ENCODE measurements around the gene DTX4. TPM values are rescaled to one million over a fixed set of nuclear protein-coding genes. Genes with fewer than 3 reads are reported as not detected.

The DTX4 gene
- total RNA-seq, 6 donors from 2014 or later, result 33.4 to 58.7 (median 48.5) TPM

GRCh38 chr11:59219836-59220235 lies 47.9 kb downstream of the DTX4 start:
- Histone ChIP-seq H3K27ac (no peak overlapping the region), H3K27me3 (no peaks in the 10 kb centered on the region), H3K4me3 (no peak overlapping the region), H3K36me3 (no peaks in the 10 kb centered on the region), H3K4me1 (peaks cover 19 to 25% (median 24%) of the 10 kb centered on the region in 4 donors), H3K9me3 (no peaks in the 10 kb centered on the region)
- DNase-seq (no peak), ATAC-seq (ENCODE audit: low FRiP score in 2 of 2) (no peak)
- TF ChIP-seq POLR2A (IDR thresholded peaks at IDR 0.05) (no peak), POLR2AphosphoS5 (IDR thresholded peaks at IDR 0.05) (no peak), EP300 (IDR thresholded peaks at IDR 0.05) (no peak)
- TF ChIP-seq, protein P1, sequence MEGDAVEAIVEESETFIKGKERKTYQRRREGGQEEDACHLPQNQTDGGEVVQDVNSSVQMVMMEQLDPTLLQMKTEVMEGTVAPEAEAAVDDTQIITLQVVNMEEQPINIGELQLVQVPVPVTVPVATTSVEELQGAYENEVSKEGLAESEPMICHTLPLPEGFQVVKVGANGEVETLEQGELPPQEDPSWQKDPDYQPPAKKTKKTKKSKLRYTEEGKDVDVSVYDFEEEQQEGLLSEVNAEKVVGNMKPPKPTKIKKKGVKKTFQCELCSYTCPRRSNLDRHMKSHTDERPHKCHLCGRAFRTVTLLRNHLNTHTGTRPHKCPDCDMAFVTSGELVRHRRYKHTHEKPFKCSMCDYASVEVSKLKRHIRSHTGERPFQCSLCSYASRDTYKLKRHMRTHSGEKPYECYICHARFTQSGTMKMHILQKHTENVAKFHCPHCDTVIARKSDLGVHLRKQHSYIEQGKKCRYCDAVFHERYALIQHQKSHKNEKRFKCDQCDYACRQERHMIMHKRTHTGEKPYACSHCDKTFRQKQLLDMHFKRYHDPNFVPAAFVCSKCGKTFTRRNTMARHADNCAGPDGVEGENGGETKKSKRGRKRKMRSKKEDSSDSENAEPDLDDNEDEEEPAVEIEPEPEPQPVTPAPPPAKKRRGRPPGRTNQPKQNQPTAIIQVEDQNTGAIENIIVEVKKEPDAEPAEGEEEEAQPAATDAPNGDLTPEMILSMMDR (IDR thresholded peaks at IDR 0.05), result no peak
- 80 to 85% methylated on average over 4 of the region's 4 CpGs for WGBS, 2 donors

GRCh38 chr11:59221441-59221840 lies 49.5 kb downstream of the DTX4 start:
- H3K4me1 ChIP-seq, result peaks cover 13 to 33% (median 27%) of the 10 kb centered on the region in 4 donors
- H3K27me3 ChIP-seq, result no peaks in the 10 kb centered on the region
- ATAC-seq (ENCODE audit: low FRiP score in 2 of 2) (peak in 1 of 2 donors; percentile 18), DNase-seq (no peak)
- H3K9me3 ChIP-seq, result no peaks in the 10 kb centered on the region
- WGBS, 2 donors, result 52 to 63% methylated on average over 4 of the region's 4 CpGs
- TF ChIP-seq EP300 (IDR thresholded peaks at IDR 0.05) (no peak), POLR2AphosphoS5 (IDR thresholded peaks at IDR 0.05) (peak in 1 of 2 donors; percentile 15), POLR2A (IDR thresholded peaks at IDR 0.05) (no peak)
- TF ChIP-seq, protein P1 (IDR thresholded peaks at IDR 0.05), result peak in 1 of 6 experiments; percentile 4
- H3K27ac ChIP-seq, result peak overlapping the region in 3 of 4 donors; percentile 56 to 73 (median 69)
- no peak overlapping the region for H3K4me3 ChIP-seq
- H3K36me3 ChIP-seq, result no peaks in the 10 kb centered on the region

- peak; percentile 30 to 57 for ATAC-seq (ENCODE audit: low FRiP score in 2 of 2)
- no peak for DNase-seq
- WGBS, 2 donors, result 58 to 70% methylated on average over 2 of the region's 2 CpGs
- peak overlapping the region; percentile 56 to 79 (median 62) for H3K27ac ChIP-seq
- no peak overlapping the region for H3K4me3 ChIP-seq
- TF ChIP-seq EP300 (IDR thresholded peaks at IDR 0.05), result no peak
- TF ChIP-seq POLR2A (IDR thresholded peaks at IDR 0.05), result peak in 1 of 4 donors; percentile 37
- TF ChIP-seq, protein P1 (IDR thresholded peaks at IDR 0.05), result no peak
- no peaks in the 10 kb centered on the region for H3K9me3 ChIP-seq
- no peaks in the 10 kb centered on the region for H3K36me3 ChIP-seq
- H3K4me1 ChIP-seq, result peaks cover 13 to 35% (median 22%) of the 10 kb centered on the region in 4 donors
- no peaks in the 10 kb centered on the region for H3K27me3 ChIP-seq
Observed at GRCh38 chr11:59222464-59223060, 50.6 kb downstream of the DTX4 start.

GRCh38 chr11:59223177-59223576 lies 51.2 kb downstream of the DTX4 start:
- DNase-seq (no peak), ATAC-seq (ENCODE audit: low FRiP score in 2 of 2) (no peak)
- WGBS, 2 donors, result 95 to 100% methylated on average over 1 of the region's 1 CpG
- H3K9me3 ChIP-seq, result no peaks in the 10 kb centered on the region
- H3K36me3 ChIP-seq, result no peaks in the 10 kb centered on the region
- no peak overlapping the region for H3K4me3 ChIP-seq
- H3K27me3 ChIP-seq, result no peaks in the 10 kb centered on the region
- H3K27ac ChIP-seq, result peak overlapping the region; percentile 43 to 79 (median 62)
- TF ChIP-seq POLR2AphosphoS5 (IDR thresholded peaks at IDR 0.05), result no peak
- no peak for TF ChIP-seq EP300 (IDR thresholded peaks at IDR 0.05)
- H3K4me1 ChIP-seq, result peaks cover 13 to 35% (median 22%) of the 10 kb centered on the region in 4 donors

DNA sequence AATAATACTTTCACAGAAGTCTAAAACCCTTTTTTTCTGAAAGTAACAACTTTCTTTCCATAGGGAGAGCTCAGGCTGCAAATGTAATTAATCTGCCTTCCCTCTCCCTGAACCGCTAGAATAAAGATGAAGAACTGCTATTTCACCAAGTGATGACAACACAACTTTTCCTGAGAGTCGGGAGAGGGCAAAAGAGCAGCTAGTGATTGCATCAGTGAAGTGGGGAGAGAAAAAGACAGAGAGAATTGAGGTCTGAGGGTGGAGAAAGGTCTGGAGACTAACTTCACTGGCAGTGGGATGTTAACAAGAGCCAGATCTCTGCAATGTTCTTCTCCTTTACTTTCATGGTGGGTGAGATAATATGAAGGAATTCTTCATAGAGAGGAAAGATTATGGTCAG lies 51.7 kb downstream of the DTX4 start:
- TF ChIP-seq POLR2AphosphoS5 (IDR thresholded peaks at IDR 0.05) (no peak), EP300 (IDR thresholded peaks at IDR 0.05) (no peak), POLR2A (IDR thresholded peaks at IDR 0.05) (peak in 1 of 4 donors; percentile 11)
- TF ChIP-seq, protein P1 (IDR thresholded peaks at IDR 0.05), result no peak
- Histone ChIP-seq H3K9me3 (no peaks in the 10 kb centered on the region), H3K36me3 (no peaks in the 10 kb centered on the region), H3K4me3 (no peak overlapping the region), H3K4me1 (peaks cover 13 to 35% (median 22%) of the 10 kb centered on the region in 4 donors), H3K27me3 (no peaks in the 10 kb centered on the region), H3K27ac (peak overlapping the region; percentile 56 to 79 (median 70))
- ATAC-seq (ENCODE audit: low FRiP score in 2 of 2) (peak in 1 of 2 donors; percentile 33), DNase-seq (no peak)
- WGBS, 2 donors, result 48 to 53% methylated on average over 2 of the region's 2 CpGs

All from upper lobe of left lung (tissue), 6 donors.